Heart right ventricle (tissue), 16 donors: ENCODE data around the gene AKAP8. TPM values are rescaled to one million over a fixed set of nuclear protein-coding genes. Genes with fewer than 3 reads are reported as not detected.

Experiments used
- ATAC-seq, 8 donors: fragments of 200-7000 bp; cut with Tn5 transposase; one replicate each; pipeline ENCODE4 v1.9.1; 2020; ENCODE audit warnings: mild to moderate bottlenecking in 8 of 8, moderate library complexity in 8 of 8, moderate number of reproducible peaks in 1 of 8
- DNase-seq, 2 donors: peaks; one replicate each; pipeline ENCODE4 v3.0.0-alpha.2; 2020
- H3K27ac ChIP-seq, 10 donors: fragments of 200-600 bp; sonication (generic) in 2 of 10; one replicate each; pipeline versions ENCODE4 v1.5.0 to v1.8.0; 2020 to 2022; ENCODE audit warnings: mild to moderate bottlenecking in 3 of 10
- H3K27me3 ChIP-seq, 7 donors: fragments of 200-600 bp; one replicate each; pipeline ENCODE4 v1.8.0; 2021 to 2022; ENCODE audit warnings: mild to moderate bottlenecking in 2 of 7
- H3K36me3 ChIP-seq, 9 donors: fragments of 200-600 bp; sonication (generic) in 1 of 9; one replicate each; pipeline versions ENCODE4 v1.5.0 to v1.8.0; 2020 to 2022; ENCODE audit warnings: mild to moderate bottlenecking in 2 of 9
- H3K4me1 ChIP-seq, 9 donors: fragments of 200-600 bp; sonication (generic) in 1 of 9; one replicate each; pipeline versions ENCODE4 v1.5.0 to v1.8.0; 2020 to 2022; ENCODE audit warnings: mild to moderate bottlenecking in 4 of 9
- H3K4me3 ChIP-seq, 10 donors: fragments of 200-600 bp; sonication (generic) in 2 of 10; one replicate each; pipeline versions ENCODE4 v1.5.0 to v1.8.0; 2020 to 2022; ENCODE audit warnings: mild to moderate bottlenecking in 7 of 10, moderate library complexity in 2 of 10
- H3K9me3 ChIP-seq, 11 donors: fragments of 200-600 bp in 10 of 11; sonication (generic) in 2 of 11; one replicate each; pipeline versions ENCODE4 v1.5.0 to v1.8.0; 2013 to 2022; ENCODE audit warnings: mild to moderate bottlenecking in 2 of 11, control low read depth in 1 of 11, moderate library complexity in 1 of 11
- WGBS, 2 donors: extraction: QIAGEN DNeasy Blood & Tissue Kit; methylation state at CpG; one replicate each; pipeline ENCODE4 v1.1.7; 2013; ENCODE audit warnings: inconsistent platforms in 1 of 2; 5-methylcytosine and 5-hydroxymethylcytosine counted together
- intact Hi-C, 10 donors: fragments of 100-400 bp; cut with DNase I; formaldehyde crosslinking; loops; one replicate each; pipeline versions ENCODE4 v1.11.1 to v1.14.2; 2022
- polyA plus RNA-seq, 2 donors: library from polyadenylated mRNA; stranded (reverse); fragments of 200-250 nt; gene quantifications; one replicate each; pipeline ENCODE4 v1.2.3, GENCODE V29; 2013
- total RNA-seq, 10 donors: library from RNA; stranded (reverse); fragmentation: NEBNext Ultra II Directional in 3 of 10; extraction: Animal tissue kit (Norgen Biotek cat#: 25700) in 3 of 10; gene quantifications; one replicate each; pipeline versions ENCODE4 v1.2.1 to v1.2.4, GENCODE V29; 2021 to 2023
- TF ChIP-seq, protein P1 (sequence below), 9 donors: fragments of 200-600 bp; sonication (generic) in 2 of 9; IDR thresholded peaks; one replicate each; pipeline versions ENCODE4 v1.5.0 to v1.8.0; 2021 to 2022; ENCODE audit warnings: antibody characterized with exemption in 9 of 9, mild to moderate bottlenecking in 5 of 9, moderate library complexity in 1 of 9
- donor health status: Arrhythmogenic right ventricular cardiomyopathy.
- donor health status: ischemic (EF 13 %, LVEDD 7.1; RV severe dilation, severe dysfunction).
- donor health status: healthy with polysubstance abuse.
- donor health status: DM: no; HTN: yes; CAD: no.
- donor health status: DM: no; HTN: no; CAD: no.
- donor health status: ischemic (EF 25% LVEDD 6.9; RV normal size, moderate dysfunction).
- donor health status: ischemic (EF 25% LVEDD 5.7; RV mildly dilated, moderate dysfunction).
- donor health status: healthy.
- donor health status: DM: yes; HTN: yes; CAD: no.
- donor health status: Ischemic cardiomyopathy.
- donor health status: ischemic (EF 35%, LVEDD 5.7; RV mildly dilated, moderate dysfunction).
- donor health status: nonischemic (EF 11% LVEDD 7.7; RV severe dilation, severe dysfunction).
- donor health status: DM: yes; HTN: yes; CAD: no.
- donor health status: PGD.
- donor health status: ischemic (EF 29% LVEDD 5.4; RV normal size, mild dysfunction).
- donor health status: nonischemic (EF 23%, LVEDD 6.1; RV moderate dilation, normal function).

The AKAP8 gene
- total and polyA plus RNA-seq, 12 donors, result 12.8 to 32.2 (median 18.6) TPM

DNA sequence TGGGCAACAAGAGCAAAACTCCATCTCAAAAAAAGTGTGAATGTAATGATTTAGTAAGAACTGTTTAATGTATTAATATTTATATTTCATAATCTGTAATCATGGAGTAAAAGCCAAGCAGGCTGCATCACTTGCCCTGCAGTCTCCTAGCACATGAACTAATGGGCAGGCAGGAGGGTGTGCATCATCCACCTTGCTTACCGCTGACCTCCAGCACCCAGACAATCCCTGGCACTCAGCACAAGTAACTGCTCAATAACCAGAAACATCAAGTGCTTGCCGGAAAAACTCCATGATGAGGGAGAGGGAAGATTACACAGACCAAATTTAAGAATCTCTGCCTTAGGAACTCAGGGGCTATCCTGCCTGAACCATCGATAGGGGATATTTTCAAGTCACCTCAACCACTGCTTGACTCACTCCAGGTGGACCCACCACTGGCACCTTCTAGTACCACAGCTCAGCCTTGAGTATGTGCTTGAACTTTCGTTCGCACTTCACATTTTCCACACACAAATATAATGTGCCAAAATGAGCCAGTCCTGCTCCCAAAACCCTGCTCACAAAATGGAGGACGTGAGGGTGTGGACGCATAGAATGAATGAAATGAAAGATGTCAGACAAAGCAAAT lies 65.8 kb downstream of the AKAP8 start:
- Histone ChIP-seq H3K27me3 (no peaks in the 10 kb centered on the region), H3K36me3 (no peaks in the 10 kb centered on the region), H3K4me1 (peaks cover 33 to 99% (median 69%) of the 10 kb centered on the region in 9 donors), H3K4me3 (no peak overlapping the region), H3K9me3 (no peaks in the 10 kb centered on the region), H3K27ac (peak overlapping the region in 2 of 10 donors; percentile 4 to 35)
- DNase-seq (no peak), ATAC-seq (no peak)
- intact Hi-C loops, result no loop called here
- TF ChIP-seq, protein P1, sequence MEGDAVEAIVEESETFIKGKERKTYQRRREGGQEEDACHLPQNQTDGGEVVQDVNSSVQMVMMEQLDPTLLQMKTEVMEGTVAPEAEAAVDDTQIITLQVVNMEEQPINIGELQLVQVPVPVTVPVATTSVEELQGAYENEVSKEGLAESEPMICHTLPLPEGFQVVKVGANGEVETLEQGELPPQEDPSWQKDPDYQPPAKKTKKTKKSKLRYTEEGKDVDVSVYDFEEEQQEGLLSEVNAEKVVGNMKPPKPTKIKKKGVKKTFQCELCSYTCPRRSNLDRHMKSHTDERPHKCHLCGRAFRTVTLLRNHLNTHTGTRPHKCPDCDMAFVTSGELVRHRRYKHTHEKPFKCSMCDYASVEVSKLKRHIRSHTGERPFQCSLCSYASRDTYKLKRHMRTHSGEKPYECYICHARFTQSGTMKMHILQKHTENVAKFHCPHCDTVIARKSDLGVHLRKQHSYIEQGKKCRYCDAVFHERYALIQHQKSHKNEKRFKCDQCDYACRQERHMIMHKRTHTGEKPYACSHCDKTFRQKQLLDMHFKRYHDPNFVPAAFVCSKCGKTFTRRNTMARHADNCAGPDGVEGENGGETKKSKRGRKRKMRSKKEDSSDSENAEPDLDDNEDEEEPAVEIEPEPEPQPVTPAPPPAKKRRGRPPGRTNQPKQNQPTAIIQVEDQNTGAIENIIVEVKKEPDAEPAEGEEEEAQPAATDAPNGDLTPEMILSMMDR (IDR thresholded peaks at IDR 0.05), result no peak
- 67 to 71% methylated on average over 7 of the region's 7 CpGs for WGBS, 2 donors

DNA sequence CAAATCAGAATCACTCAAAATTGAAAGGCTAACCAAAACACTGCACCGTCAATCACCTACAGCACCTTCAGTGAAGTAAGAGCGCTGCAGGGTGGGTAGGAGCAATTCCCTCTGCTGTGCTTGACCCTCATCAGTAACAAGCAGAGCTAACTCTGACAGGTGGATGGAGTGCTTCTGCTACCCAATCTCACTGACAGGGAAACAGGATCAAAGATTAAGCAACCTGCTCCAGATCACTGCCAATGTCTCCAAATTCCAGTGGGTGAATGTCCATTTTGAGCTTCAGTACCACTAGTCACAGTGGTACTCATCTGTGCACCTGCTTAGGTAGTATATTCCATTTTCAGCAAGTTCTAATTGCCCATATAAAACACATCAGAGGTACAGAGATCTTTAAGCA lies 72.4 kb downstream of the AKAP8 start:
- Histone ChIP-seq H3K36me3 (no peaks in the 10 kb centered on the region), H3K9me3 (peaks cover 0 to 10% (median 0%) of the 10 kb centered on the region in 11 donors), H3K4me3 (no peak overlapping the region), H3K27ac (no peak overlapping the region), H3K4me1 (peaks cover 15 to 91% (median 65%) of the 10 kb centered on the region in 9 donors), H3K27me3 (no peaks in the 10 kb centered on the region)
- 90 to 99% methylated on average over 2 of the region's 2 CpGs for WGBS, 2 donors
- ATAC-seq (no peak), DNase-seq (no peak)
- TF ChIP-seq, protein P1 (IDR thresholded peaks at IDR 0.05), result no peak
- intact Hi-C loops, result no loop called here

DNA sequence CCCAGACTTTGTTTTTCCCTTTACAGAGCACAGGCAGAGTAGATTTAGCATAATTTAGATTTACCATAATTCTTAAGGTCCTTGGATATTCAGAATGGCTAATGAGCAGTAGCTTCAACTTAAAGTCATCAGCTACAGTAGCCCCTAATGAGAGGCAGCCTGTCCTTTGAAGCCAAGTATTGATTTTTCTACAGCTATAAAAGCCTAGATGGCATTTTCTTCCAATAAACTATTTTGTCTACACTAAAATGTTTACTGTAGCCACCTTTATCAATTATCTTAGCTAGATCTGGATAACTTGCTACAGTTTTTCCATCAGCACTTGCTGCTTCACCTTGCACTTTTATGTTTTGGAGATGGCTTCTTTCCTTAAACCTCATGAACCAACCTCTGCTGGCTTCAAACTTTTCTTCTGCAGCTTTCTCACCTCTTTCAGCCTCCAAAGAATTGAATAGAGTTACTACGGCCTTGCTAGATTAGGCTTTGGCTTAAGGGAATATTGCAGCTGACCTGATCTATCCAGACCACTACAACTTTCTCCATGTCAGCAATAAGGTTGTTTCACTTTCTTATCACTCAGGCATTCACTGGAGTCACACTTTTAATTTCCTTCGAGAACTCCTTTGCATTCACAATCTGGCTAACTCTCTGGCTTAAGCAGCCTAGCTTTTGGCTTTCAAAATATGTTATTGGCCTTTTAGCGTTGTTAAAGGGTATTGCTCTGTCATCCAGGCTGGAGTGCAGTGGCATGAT lies 73.8 kb downstream of the AKAP8 start:
- ATAC-seq (no peak), DNase-seq (no peak)
- peaks cover 15 to 91% (median 78%) of the 10 kb centered on the region in 9 donors for H3K4me1 ChIP-seq
- TF ChIP-seq, protein P1 (IDR thresholded peaks at IDR 0.05), result no peak
- H3K27me3 ChIP-seq, result no peaks in the 10 kb centered on the region
- 82 to 87% methylated on average over 3 of the region's 3 CpGs for WGBS, 2 donors
- peaks cover 0 to 10% (median 0%) of the 10 kb centered on the region in 11 donors for H3K9me3 ChIP-seq
- intact Hi-C loops, result no loop called here
- no peak overlapping the region for H3K4me3 ChIP-seq
- no peak overlapping the region for H3K27ac ChIP-seq
- H3K36me3 ChIP-seq, result no peaks in the 10 kb centered on the region

DNA sequence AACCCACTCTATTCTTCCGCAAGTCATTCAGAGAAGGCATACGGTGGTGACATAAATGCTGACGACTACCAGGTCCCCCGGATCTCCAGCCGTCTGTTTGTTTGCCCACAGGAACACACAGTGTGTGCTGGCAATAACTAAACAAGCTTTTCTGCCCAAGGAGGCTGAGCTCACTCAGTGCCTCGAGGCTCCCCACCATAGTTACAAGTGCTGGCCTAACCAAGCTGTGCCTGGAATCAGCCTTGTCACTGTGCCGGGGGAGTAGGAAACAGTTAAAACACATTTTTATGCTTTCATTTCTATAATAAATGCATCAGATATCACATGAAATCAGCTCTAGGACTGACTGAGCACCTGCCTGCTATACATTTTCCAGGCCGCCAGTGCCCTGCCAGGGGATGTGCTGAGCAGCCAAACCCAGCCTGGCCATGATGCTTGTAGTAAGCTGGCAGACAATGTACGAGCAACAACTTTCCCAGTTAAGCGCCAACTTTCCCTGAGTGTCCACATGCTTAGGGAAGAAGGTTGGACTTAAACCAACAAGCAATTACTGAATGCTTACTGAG lies 75.4 kb downstream of the AKAP8 start:
- Histone ChIP-seq H3K4me3 (no peak overlapping the region), H3K27ac (peak overlapping the region in 2 of 10 donors; percentile 6 to 49), H3K36me3 (no peaks in the 10 kb centered on the region), H3K4me1 (peaks cover 15 to 91% (median 85%) of the 10 kb centered on the region in 9 donors), H3K27me3 (no peaks in the 10 kb centered on the region), H3K9me3 (peaks cover 0 to 10% (median 0%) of the 10 kb centered on the region in 11 donors)
- peak; percentile 39 to 57 for DNase-seq
- intact Hi-C loops, result no loop called here
- TF ChIP-seq, protein P1 (IDR thresholded peaks at IDR 0.05), result no peak
- 31 to 45% methylated on average over 10 of the region's 10 CpGs for WGBS, 2 donors
- peak; percentile 52 to 86 (median 80) for ATAC-seq

Other genes starting within 250 kb of the AKAP8 start
- gene NOTCH3, start 178.8 kb downstream of the AKAP8 start, total RNA-seq, result 10 to 100 TPM; 21.4 to 45.5 (median 35.3) TPM
- 10 to 100 TPM; 18.7 to 21.9 TPM for gene NOTCH3, start 178.8 kb downstream of the AKAP8 start, polyA plus RNA-seq
- under 1 TPM in 5 of 10 donors, not detected in 5; 0.15 to 0.32 (median 0.17) TPM for gene EPHX3, start 147.3 kb downstream of the AKAP8 start, total RNA-seq
- gene EPHX3, start 147.3 kb downstream of the AKAP8 start, polyA plus RNA-seq, result under 1 TPM in 1 of 2 donors, not detected in 1; 0.20 TPM
- gene BRD4, start 47.2 kb downstream of the AKAP8 start, total RNA-seq, result 10 to 100 TPM; 51.6 to 85.1 (median 54.7) TPM
- gene BRD4, start 47.2 kb downstream of the AKAP8 start, polyA plus RNA-seq, result 10 to 100 TPM; 31.2 to 34.8 TPM
- gene AKAP8L, start 39.2 kb upstream of the AKAP8 start, total RNA-seq, result 100 to 1,000 TPM in 1 of 10 donors, 10 to 100 TPM in 9; 45.2 to 101 (median 63.1) TPM
- gene AKAP8L, start 39.2 kb upstream of the AKAP8 start, polyA plus RNA-seq, result 100 to 1,000 TPM in 1 of 2 donors, 10 to 100 TPM in 1; 53.6 to 140 TPM
- 10 to 100 TPM; 19.5 to 34.3 (median 21.3) TPM for gene WIZ, start 70.2 kb upstream of the AKAP8 start, total RNA-seq
- 10 to 100 TPM; 18.7 to 25.7 TPM for gene WIZ, start 70.2 kb upstream of the AKAP8 start, polyA plus RNA-seq
- gene RASAL3, start 84.8 kb upstream of the AKAP8 start, total RNA-seq, result 1 to 10 TPM in 5 of 10 donors, under 1 TPM in 5; 0.19 to 6.6 (median 0.85) TPM
- gene RASAL3, start 84.8 kb upstream of the AKAP8 start, polyA plus RNA-seq, result 1 to 10 TPM in 1 of 2 donors, under 1 TPM in 1; 0.64 to 1.6 TPM
- gene PGLYRP2, start 99.7 kb upstream of the AKAP8 start, total RNA-seq, result not detected
- not detected for gene PGLYRP2, start 99.7 kb upstream of the AKAP8 start, polyA plus RNA-seq
- not detected for gene CYP4F22, start 128.7 kb upstream of the AKAP8 start, total RNA-seq
- gene CYP4F22, start 128.7 kb upstream of the AKAP8 start, polyA plus RNA-seq, result not detected
- gene CYP4F8, start 235.4 kb upstream of the AKAP8 start, total RNA-seq, result not detected
- gene CYP4F8, start 235.4 kb upstream of the AKAP8 start, polyA plus RNA-seq, result not detected